ENCODE results near the gene C21orf58.

DNA sequence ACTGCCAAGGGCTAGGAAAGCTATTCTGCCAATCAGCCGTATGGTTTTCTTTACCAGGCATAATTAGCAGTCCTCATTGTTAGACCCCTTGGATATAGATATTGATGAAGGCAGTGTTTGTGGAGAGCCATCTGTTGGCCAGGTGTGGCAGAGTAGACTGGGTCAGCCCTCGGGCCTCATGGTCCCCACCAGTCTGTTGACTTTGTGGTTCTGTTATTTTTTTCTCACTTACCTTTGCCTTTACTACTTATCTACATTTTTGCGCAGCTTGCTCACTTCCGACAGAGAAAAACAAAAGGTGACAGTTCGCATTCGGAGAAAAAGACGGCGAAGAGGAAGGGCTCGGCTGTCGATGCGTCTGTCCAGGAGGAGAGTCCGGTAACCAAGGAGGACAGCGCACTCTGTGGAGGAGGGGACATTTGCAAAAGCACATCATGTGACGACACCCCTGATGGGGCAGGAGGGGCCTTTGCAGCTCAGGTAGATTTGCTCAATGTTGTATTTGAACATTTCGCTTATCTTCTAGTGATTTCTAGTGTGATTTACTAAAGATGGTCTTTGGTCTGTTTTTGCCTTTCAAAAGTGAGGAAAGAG, 2.5 kb upstream of the C21orf58 start:
- TF ChIP-seq POLR2AphosphoS5 (IDR thresholded peaks at IDR 0.05; ENCODE audit: borderline replicate concordance, low read depth, low read length) (no peak), FOXP2 (optimal IDR thresholded peaks at IDR 0.05; ENCODE audit: control extremely low read depth, extremely low read length, insufficient read depth) (no peak)

Data from SK-N-MC (cell line).